Fibroblast of skin of left quadriceps (primary cell): ENCODE data around the gene ILK.

Source experiments
- DNase-seq, 2 experiments: peaks; one replicate each; pipeline ENCODE4 v3.0.0-alpha.2; 2013; ENCODE audit warnings: low read depth in 2 of 2

ILK gene

DNA sequence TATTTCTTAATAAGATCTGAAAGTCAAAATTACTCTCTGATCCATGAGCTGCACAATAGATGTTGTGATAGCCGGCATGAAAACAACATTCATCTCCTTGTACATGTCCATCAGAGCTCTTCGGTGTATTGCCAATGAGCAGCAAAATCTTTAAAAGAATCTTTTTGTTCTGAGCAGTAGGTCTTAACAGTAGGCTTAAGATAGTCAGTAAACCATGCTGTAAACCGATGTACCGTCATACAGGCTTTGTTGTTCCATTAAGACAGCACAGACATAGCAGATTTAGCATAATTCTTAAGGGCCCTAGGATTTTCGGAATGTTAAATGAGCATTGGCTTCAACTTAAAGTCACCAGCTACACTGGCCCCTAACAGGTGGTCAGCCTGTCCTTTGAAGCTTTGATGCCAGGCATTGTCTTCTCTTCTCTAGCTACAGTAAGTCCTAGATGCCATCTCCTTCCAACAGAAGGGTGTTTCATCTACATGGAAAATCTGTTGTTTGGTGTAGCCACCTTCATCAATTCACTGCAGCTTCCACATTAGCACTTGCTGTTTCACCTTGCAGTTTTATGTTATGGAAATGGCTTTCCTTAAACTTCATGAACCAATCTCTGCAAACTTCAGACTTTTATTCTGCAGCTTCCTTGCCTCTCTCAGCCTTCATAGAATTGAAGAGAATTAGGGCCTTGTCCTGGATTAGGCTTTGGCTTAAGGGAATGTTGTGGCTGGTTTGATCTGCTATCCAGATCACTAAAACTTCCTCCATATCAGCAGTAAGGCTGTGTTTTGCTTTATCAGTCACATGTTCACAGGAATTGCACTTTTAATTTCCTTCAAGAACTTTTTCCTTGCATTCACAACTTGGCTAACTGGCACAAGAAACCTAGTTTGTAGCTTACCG lies 28.5 kb upstream of the ILK start:
- no peak for DNase-seq

DNA sequence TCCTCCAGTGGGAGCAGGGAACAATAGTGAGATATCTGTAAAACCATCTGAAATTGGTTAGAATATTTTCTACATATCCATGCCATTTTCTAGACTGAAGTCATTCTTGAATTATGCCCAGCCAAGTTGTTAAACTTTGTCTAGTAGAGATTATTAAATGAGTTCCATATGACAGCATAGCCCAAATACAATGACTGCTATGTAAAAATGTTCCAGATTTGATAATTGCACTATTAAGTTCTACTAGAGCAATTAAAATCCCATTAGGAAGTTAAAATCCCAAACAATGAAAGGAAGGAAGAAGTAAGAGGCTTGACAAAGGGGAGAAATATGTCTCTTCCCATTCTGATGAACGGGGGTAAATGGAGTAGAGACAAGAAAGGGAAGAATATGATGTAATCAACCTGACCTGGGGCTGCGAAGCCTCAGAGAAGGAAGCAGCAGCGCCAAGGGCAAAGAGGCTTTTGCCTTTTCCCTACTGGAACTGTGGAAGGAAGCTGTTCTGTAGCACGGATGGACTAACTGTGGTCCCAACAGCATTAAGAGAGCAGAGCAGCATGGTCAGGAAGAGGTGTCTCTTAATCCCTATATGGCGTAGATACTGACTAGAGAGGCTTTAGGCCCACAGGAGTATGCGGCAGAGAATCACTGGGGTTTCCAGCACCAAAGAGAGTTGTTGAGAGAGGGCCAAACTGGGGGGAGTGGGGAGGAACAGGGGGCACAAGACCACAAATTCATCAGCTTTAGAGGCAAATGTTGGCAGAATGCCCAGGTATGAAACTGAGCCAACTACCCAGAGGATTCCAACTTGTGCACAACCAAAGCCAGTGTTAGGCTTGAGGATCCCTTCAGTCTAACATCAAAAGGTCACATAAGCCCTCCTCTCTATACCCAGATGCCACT lies 26.9 kb upstream of the ILK start:
- peak; percentile 84 for DNase-seq

DNA sequence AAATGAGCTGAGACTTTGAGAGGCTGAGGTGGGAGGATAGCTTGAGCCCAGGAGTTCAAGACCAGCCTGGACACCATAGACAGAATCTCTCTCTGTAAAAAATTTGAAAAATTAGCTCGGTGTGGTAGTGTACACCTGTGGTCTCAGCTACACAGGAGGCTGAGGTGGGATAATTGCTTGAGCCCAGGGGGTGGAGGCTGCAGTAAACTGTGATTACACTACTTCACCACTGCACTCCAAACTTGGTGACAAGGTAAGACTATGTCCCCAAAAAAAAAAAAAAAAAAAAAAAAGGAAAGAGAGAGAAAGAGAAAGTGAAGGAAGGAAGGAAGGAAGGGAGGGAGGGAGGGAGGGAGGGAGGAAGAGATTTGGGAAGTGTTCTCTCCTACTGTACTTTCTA lies 25.4 kb upstream of the ILK start:
- DNase-seq, result no peak

DNA sequence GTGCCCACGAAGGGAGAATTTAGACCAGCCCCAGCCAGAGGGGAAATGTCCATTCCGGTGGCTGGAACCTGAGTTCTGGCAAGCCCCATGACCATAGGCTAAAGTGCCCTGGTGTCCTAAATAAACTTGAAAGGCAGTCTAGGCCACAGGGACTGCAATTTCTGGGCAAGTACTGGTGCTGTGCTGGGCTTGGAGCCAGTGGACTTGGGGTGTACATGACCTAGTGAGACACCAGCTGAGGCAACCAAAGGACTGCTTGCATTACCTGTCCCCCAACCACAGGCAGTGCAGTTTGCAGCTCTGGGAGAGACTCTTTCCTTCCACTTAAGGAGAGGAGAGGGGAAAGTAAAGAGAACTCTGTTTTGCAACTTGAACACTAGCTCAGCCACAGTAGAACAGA lies 23.9 kb upstream of the ILK start:
- DNase-seq, result no peak

DNA sequence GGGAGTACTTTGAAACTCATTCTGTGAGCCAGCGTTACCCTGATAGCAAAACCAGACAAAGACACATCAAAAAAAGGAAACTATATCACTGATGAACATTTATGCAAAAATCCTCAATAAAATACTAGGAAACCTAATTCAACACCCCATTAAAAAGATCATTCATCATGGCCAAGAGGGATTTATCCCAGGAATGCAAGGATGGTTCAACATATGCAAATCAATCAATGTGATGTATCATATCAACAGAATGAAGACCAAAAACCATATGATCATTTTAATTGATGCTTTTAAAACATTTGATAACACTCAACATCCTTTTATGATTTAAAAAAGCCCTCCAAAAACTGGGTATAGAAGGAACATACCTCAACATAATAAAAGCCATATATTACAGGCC lies 20.0 kb upstream of the ILK start:
- DNase-seq, result no peak

DNA sequence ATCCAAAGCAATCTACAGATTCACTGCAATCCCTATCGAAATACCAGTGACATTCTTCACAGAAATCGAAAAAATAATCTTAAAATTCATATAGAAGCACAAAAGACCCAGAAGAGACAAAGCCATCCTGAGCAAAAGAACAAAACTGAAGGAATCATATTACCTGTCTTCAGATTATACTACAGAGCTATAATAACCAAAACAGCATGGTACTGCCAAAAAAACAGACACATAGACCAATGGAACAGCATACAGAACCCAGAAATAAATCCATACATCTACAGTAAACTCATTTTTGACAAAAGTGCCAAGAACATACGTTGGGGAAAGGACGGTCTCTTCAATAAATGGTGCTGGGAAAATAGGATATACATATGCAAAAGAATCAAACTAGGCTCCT lies 19.0 kb upstream of the ILK start:
- DNase-seq, result no peak

DNA sequence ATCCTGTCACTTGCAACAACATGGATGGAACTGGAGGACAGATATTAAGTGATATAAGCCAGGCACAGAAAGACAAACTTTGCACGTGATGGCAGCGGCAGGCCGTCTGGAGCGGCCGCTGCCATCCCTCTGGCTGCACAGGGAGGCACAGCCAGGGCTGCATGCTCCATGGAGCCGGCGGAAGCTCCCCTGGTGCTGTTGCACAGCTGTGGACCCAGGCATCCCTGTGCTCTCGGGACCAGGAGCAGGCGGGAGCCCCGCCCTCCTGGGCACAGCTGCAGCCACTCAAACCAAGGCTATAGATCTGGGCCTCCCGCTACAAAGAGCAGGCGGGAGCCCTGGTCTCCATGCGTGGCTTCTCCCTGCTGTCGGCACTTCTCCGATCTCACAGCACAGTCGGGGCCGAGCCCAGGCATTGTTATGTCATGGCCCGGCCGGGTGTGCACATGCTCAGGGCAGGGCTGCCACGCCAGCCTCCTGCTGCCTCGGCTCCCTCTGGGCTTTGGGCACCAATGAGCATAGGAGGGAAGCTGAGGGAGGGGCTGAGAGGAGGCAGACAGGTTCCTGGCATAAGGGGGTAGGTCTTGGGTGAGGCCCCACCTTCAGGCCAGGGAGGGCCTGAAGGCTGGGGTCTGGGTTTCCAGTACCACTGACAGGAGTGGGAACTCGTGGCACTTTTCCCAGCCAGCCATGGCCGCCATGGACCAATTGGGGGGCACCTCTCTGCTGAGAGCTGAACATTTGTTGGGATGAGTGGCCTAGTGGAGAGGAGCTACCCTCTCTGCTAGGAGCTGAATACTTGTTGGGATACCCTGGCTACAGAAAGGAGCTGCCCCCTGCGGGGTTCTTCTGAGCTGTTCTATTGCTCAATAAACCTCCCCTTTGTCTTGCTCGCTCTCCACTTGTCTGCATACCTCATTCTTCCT lies 16.9 kb upstream of the ILK start:
- no peak for DNase-seq

DNA sequence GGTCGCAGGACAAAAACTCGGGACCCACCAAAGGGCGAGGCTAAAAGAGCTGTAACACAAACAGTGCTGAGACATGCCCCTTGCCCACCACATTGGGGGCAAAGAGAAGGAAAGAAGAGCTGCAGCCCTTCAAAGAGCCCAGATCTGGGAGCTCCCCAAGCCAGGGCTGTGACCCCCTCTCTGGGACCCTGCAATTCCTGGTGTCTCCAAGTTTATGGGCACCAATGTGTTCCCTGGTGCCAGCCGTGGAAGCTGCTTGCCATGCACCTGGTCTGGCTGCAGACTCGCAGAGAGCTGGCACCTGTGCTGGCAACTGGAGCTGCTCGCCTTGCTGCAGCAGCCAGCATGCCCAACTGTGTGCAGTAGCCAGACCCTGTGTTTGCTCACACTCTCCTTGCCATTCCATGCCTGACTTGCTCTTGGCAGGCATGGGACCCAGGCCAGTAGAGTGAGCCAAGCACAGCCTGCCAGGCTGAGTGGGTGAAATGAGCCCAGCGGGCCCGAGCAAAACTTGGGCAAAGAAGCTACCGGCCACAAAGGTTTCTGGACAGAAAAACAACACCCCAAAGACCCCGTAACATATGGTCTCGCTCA lies 16.1 kb upstream of the ILK start:
- no peak for DNase-seq

DNA sequence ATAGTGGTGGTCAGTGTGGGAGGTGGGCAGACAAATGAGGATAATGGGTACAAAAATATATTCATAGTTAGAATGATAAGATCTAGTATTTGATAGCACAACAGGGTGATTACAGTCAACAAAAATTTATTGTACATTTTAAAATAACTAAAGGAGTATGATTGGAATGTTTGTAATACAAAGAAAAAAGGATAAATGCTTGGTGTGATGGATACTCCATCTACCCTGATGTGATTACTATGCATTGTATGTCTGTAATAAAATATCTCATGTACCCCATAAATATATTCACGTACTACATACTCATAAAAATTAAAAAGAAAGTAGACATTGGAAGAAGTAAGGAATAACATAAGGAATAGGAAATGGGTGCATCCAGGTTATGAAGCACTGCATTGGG lies 15.6 kb upstream of the ILK start:
- DNase-seq, result no peak

DNA sequence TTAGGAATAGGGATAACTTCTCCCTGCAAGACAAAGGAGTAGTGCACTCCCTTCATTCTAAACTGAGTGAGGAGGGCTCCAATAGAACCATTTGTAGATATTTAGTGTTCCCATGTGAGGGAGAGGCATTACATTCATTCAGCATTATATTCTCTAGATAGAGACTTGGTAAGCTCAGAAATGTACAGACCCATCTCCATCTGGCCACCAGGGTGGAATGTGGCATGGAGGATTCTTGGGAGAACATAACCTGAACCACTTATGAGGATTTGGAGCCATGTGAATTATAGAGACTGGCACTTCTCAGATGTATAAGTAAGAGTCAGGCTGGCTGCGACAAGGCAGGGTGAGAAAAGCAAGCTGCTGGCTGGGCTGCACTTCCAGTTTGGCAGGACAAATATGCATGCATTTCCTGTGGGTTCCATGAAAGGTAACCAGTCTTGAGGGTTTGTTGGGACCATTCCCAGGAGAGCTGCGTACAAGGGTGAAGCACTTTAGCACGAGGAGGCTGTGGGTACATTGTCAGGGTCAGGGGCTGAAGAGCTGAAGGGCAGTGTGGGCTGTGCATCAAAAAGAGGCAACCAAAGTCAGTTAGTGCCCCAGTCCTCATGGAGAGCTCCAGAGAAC lies 9.3 kb upstream of the ILK start:
- DNase-seq, result no peak

DNA sequence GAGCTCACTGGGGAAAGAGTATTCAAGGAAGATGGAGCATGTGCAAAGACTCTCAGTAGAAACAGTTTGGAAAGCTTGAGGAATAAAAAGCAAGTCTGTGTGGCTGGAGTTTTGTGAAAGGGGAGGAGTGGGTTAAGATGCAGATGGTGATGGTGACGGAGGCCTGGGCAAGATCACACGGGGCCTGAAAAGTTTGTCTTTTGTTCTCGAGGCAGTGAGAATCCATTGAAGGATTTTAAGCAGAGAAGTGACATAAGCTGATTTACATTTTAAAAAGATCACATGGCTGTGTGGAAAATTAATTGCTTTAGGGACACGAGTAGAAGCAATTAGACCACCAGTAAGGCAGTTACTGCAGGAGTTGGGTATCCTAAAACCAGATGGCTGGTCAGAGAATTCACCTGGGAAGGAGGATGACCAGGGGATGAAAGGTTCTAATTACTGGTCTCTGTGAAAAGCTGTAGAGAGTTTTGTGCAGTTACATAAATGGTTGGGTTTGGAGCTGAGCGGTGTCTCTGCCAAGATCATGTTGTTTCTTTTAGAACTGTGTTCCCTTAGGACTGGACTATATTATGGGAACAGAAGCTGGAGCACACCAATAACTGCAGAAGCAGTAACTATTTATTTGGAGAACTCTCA lies 7.2 kb upstream of the ILK start:
- no peak for DNase-seq

DNA sequence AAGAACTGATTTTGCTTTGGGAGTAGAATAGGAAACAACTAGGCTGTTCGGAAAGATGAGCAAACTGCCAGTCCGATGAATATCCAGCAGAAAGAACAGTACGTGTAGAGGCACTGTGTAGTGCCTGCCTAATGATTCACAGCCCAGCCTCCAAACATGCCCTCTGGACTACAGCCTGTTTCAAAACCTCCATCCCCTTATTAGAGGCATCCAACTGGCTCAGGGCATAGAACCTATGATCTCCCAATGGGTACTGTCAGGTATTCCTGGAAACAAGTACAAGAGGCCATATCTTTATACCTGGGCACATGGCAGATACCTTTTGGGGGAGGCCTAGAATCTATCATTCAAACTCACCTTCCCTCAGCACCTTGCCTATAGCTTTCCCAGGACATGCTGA lies 5.0 kb upstream of the ILK start:
- no peak for DNase-seq

DNA sequence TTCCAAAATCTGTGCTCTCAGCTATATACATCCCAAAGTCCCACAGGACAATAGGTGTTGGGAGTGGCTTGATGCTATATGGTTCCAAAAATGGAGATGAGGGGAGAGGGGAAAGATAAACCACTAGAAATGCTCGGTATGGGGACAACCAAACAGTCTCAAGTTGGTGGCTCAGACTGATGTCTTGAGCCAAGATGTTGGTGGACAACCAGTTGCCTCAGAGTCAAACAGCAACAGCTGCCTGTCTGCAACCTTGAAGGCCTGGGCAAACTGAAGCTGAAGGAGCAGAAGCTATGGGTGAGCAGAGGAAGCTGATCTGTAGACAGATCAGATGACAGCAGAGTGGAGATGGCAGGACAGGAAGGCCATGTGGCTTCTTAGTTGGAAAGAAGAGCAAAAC lies 4.1 kb upstream of the ILK start:
- DNase-seq, result no peak

DNA sequence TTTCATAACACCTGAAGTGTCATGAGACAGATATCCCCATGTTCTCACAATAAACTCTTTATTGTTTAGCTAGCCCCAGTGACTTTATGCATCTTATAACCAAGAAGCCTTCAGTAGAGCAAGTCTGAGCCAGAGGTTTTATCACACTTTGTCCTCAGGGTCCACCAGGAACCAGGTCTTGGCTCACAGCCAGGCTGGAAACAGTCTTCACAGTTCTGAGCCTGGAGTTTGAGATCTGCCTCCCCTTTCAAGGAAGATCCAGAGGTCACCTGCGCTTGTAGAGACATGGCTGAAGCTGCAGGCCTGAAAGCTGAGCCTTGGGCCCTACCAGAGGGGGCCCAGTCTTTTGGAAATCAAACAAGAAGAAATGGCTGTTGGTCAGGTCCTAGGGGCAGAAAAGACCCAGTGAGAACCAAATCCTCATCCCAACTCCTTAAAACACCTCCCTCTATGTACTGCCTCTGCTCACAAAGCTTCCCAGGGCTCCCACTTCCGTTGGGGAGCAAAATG lies 3.6 kb upstream of the ILK start:
- DNase-seq, result no peak

DNA sequence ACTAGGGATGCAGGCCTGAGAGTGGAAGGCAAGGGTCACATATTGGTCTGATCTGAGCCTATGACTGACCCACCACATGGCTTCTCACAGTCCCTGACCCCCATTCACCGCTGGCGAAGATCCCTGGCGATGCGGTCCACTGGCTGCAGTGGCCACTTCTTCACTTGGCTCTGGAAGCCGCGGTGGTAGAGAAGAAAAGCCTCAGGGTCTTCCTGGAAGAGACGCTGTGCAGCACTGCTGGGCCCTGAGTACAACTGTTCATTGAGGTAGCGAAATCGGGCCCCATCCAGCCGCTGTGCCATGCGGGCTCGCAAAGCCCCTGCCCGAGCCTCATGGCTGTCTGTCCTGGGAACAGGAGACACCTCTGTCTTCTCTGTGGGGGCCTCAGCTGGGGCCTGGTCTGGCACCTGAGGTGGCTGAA lies 2.5 kb upstream of the ILK start:
- DNase-seq, result no peak

DNA sequence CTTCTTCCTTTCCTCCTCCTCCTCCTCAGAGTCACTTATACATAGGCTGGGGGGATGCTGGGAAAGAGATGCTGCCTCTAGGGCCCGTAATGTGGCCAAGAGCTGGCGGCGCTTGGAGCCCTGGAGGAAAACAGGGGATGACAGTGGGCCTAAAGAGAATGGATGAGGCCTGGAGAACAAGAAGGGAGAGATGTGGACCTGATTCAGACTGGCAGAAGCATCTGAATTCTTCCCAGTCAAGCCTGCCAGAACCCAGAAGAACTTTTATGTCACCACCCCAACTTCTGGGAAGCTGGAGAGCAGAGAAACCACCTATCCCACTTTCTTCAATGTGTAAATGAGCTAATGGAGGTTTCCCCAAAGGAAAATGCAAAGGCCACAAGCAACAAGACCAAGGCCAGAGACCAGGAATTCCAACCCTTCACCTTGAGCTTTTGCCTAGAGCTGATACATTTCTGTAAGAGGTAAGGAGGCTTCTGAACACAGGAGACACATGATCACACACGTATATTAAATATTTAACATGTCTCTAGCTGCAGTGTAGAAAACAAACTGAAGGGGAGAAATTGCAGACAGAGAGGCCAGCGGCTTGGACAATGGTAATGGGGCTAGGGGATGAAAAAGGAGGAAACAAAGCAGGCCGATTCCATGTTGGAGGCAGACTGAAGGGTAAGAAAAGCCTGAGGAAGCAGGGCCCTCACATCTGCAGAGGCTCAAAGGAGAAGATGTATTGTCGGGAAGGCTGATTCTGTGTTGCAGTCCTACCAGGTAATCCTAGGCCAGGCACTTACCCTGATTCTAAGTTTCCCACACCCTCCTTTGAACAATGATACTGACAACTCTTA lies 1.3 kb upstream of the ILK start:
- DNase-seq, result no peak

DNA sequence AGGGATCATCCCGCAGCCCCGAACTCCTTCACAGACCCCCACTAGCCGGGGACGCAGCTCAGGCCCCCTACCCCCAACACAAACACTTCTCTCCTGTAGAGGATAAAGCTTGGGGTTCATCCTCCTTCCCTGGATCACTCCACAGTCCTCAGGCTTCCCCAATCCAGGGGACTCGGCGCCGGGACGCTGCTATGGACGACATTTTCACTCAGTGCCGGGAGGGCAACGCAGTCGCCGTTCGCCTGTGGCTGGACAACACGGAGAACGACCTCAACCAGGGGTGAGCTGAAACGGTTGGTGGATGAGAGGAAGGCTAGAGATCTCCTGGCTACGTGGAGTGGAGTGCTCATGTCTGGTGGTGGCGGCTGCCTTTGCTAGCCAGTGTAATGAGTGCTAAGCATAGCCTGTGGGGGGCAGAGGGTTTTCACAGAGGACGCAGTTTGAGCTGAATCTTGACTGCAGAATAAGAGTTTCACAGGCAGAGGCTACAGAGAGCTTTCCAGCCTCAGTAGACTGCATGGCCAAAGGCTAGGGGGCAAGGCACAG lies 580 bp downstream of the ILK start:
- DNase-seq, result peak in 1 of 2 experiments; percentile 36

DNA sequence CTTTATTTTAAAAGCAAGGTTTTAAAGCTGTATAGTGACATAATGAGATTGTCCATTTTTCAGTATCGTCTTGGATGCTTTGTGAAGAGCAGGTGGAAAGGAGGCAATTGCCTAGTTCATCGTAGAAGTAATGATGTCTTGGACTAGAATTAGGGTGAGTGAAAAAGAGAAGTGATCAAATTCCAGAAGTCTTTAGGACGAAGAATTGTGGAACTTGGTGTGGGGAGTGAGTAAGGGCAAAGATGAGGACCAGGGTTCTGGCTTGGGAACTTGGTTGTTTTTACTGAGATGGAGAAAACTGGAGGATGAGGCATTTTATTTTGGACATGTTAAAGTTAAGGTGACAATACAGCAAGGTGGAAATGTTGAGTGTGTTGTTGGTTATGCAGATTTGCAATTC lies 1.2 kb downstream of the ILK start:
- DNase-seq, result no peak
